Ishikawa (cell line): ENCODE data around the gene EYA2.

Source experiments
- CEBPB ChIP-seq: IDR thresholded peaks from 2 replicates; pipeline ENCODE4 v1.6.1; 2012
- CREB1 ChIP-seq: IDR thresholded peaks from 2 replicates; pipeline ENCODE4 v1.6.1; 2012; ENCODE audit warnings: low read depth
- EGR1 ChIP-seq: IDR thresholded peaks from 2 replicates; pipeline ENCODE4 v1.6.1; 2012
- FOXM1 ChIP-seq: IDR thresholded peaks from 2 replicates; pipeline ENCODE4 v1.6.1; 2012; ENCODE audit warnings: low read depth, borderline replicate concordance
- MAX ChIP-seq: IDR thresholded peaks from 2 replicates; pipeline ENCODE4 v1.6.1; 2012
- RAD21 ChIP-seq: IDR thresholded peaks from 2 replicates; pipeline ENCODE4 v1.6.1; 2012; ENCODE audit warnings: low read depth
- REST ChIP-seq: IDR thresholded peaks from 2 replicates; pipeline ENCODE4 v1.6.1; 2012; ENCODE audit warnings: low read depth, mild to moderate bottlenecking
- TAF1 ChIP-seq: IDR thresholded peaks from 2 replicates; pipeline ENCODE4 v1.6.1; 2012; ENCODE audit warnings: low read depth, mild to moderate bottlenecking
- TCF12 ChIP-seq: IDR thresholded peaks from 2 replicates; pipeline ENCODE4 v1.6.1; 2012; ENCODE audit warnings: low read depth
- YY1 ChIP-seq: IDR thresholded peaks from 2 replicates; pipeline ENCODE4 v1.6.1; 2012; ENCODE audit warnings: low read depth

DNA sequence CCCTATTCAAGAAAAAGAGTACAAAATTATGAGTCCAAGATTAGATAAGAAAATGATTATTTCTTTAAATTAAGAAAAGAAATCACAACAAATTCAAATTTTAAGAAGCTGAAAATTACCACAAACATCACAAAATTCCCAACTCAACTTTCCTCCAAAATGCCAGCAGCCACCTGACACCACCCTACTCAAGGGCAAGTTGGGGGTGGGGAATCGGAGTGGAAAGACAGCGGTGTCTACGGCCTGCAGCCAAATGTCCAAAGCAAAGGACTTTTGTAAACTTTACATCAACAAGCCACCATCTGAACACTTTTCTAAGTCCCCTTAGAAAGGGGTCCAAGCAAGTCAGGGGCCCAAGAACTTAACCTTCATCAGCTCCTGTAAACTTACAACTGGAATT lies 1.6 kb upstream of the EYA2 start:
- TF ChIP-seq CREB1 (no peak), EGR1 (no peak), YY1 (no peak), MAX (no peak), TAF1 (no peak), CEBPB (no peak), RAD21 (no peak), FOXM1 (no peak), REST (no peak), TCF12 (no peak)
